Pons (tissue), 1 donor: ENCODE data around the gene ABCA12.
"Not testable (repeated sequence)": the region's sequence is repeated elsewhere in the genome, so short reads cannot be mapped to it uniquely, and the experiment has no call there.

Experiments used
- DNase-seq: peaks from one replicate; pipeline ENCODE4 v3.0.0-alpha.2; 2016; ENCODE audit warnings: low spot score

ABCA12 gene, protein sequence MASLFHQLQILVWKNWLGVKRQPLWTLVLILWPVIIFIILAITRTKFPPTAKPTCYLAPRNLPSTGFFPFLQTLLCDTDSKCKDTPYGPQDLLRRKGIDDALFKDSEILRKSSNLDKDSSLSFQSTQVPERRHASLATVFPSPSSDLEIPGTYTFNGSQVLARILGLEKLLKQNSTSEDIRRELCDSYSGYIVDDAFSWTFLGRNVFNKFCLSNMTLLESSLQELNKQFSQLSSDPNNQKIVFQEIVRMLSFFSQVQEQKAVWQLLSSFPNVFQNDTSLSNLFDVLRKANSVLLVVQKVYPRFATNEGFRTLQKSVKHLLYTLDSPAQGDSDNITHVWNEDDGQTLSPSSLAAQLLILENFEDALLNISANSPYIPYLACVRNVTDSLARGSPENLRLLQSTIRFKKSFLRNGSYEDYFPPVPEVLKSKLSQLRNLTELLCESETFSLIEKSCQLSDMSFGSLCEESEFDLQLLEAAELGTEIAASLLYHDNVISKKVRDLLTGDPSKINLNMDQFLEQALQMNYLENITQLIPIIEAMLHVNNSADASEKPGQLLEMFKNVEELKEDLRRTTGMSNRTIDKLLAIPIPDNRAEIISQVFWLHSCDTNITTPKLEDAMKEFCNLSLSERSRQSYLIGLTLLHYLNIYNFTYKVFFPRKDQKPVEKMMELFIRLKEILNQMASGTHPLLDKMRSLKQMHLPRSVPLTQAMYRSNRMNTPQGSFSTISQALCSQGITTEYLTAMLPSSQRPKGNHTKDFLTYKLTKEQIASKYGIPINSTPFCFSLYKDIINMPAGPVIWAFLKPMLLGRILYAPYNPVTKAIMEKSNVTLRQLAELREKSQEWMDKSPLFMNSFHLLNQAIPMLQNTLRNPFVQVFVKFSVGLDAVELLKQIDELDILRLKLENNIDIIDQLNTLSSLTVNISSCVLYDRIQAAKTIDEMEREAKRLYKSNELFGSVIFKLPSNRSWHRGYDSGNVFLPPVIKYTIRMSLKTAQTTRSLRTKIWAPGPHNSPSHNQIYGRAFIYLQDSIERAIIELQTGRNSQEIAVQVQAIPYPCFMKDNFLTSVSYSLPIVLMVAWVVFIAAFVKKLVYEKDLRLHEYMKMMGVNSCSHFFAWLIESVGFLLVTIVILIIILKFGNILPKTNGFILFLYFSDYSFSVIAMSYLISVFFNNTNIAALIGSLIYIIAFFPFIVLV (N-terminal part only)

DNA sequence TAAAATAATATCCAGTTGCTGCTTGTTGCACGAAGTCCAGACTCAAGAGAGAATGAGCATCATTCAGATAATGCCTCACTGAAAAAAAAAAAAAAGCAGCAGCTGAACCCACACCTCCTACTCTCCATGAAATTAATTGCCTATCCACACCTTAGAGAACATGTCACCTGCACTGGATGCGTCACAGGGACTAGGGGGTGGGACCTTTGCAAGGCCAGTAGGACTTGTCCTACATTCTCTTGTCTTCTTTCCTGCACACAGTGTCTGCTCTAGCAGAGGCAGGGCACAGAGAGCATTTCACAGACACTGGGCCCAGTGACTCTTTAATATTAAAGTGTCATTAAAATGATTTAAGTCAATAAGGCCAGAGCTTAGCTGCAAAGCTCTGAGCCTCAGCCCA lies at the start of gene ABCA12:
Gene ABCA12, minus strand, starts transcription at position 148 of the 400 bp plus-strand sequence. CDS start 418 bp downstream, outside the sequence.
- no peak for DNase-seq

DNA sequence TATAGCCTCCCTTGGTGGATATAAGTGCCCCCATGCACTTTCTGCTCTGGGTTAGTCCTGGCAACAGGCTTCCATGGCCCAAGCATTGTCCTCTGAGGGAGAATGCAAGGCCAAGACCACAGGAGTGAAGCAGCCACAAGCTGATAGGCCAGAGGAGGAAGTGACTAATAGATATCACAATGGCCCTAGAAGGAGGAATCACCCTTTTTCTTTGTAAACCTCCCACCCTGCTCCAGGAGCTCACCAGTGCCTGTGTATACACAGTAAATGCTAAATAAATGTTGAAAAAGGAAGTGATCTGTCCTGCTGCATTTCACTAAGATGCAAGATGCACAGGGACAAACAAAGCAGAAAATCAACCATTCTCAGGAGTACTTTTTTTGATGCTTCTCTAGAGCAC lies 49.7 kb upstream of the ABCA12 start:
- DNase-seq: no peak

DNA sequence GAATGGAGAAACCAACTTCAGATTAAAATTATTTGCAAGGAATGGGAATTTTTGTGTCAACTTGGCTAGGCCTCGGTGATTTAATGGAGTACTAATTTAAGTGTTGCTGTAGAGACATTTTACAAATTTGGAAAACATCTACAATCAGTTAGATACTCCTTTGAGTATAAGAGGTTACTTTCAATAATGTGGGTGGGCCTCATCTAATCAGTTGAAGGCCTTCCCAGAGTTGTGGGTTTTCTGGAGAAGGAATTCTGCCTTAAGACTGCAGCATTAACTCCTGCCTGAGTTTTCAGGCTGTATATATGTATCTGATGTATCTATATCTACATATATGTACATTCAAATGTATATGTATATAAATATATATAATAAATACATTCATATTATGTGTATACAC lies 47.6 kb upstream of the ABCA12 start:
- DNase-seq: no peak

- no peak for DNase-seq
Observed at GRCh38 chr2:215178121-215178520, 39.7 kb upstream of the ABCA12 start.

GRCh38 chr2:215171796-215172195 lies 33.4 kb upstream of the ABCA12 start:
- peak; percentile 8 for DNase-seq

DNA sequence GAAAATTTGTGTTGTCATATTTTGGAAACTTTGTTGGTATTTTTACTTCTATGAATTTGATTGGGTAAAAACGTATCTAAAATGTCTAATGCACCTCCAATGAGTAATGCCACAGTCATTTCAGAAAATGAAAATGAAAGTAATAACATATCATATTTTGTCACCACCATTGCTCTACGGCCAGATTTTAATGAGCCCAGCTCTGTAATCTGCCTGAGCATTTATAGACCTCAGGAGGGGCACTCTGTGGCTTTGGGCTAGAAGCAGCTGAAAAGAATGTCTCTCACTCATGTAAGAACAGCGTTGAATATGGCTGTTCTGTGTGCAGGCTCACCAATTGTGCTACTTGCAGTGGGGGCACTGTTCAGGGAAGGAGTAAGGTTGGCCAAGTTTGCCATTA lies 32.7 kb upstream of the ABCA12 start:
- no peak for DNase-seq

DNA sequence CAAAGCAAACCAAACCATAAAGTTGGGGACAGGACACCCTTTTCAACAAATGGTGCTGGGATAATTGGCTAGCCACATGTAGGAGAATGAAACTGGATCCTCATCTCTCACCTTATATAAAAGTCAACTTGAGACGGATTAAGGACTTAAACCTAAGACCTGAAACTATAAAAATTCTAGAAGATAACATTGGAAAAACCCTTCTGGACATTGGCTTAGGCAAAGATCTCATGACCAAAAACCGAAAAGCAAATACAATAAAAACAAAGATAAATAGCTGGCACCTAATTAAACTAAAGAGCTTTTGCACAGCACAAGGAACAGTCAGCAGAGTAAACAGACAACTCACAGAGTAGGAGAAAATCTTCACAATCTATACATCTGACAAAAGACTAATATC lies 28.1 kb upstream of the ABCA12 start:
- DNase-seq: not testable (repeated sequence)

- DNase-seq: not testable (repeated sequence)
Observed at GRCh38 chr2:215163319-215163718, 24.9 kb upstream of the ABCA12 start.

DNA sequence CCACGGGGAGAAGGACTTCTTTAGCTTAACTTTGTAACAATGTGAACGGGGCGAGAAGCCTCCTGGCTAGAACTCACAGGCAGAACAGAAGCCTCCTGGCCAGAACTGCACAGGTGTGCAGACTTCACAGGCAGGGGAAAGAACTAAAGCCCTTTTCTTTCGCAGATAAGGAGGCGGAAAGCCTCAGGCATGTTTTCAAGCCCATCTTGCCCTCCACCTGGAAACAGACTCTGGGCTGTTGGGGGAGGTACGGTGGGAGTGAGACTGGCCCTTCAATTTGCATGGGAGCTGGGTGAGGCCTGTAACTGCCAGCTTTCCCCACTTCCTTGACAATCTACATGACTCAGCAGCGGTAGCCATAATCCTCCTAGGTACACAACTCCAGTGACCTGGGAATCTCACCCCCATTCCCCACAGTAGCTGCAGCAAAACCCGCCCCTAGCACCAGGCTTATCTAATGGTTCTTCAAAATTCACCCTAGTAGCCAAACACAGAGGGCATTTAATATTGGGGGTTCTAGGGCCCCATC lies 22.9 kb upstream of the ABCA12 start:
- DNase-seq: no peak

- no peak for DNase-seq
Observed at GRCh38 chr2:215160081-215160480, 21.7 kb upstream of the ABCA12 start.

DNA sequence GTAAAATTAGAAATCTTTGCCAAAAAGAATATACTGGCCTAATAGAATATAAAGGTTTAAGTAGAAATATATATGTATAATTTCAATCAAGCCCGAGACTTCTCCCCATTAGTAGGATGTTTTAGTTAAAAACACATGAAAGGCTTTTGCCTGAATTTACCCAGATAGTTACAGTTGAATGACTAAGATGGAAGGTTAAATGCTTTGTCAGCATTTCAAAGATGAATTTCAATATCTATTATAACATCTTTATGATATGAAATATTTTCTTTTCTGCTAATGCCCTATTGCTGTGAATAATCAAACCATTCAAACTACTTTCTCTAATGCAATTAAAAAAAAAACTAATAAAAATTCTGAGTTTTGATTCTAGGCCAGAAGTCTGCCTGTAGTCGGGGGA lies 18.0 kb upstream of the ABCA12 start:
- no peak for DNase-seq

DNA sequence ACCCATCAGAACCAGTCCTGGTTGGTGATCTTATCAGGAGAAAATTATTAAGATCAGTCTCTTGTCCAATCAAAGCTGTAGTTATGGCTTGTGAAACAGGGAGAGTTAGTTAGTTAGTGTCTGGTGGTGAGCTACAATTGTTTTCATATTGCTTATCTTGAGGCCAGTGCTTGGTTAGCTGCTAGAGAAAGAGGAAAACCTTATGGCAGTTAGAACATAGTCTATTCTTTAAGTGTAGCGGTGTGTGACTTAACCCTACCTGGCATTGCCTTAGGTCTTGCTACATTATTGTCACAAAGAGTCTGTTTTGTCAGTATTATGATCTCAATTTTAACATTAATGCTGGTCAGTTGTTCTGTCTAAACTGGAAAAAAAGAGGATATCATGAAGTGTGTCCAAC lies 11.5 kb upstream of the ABCA12 start:
- DNase-seq: no peak

DNA sequence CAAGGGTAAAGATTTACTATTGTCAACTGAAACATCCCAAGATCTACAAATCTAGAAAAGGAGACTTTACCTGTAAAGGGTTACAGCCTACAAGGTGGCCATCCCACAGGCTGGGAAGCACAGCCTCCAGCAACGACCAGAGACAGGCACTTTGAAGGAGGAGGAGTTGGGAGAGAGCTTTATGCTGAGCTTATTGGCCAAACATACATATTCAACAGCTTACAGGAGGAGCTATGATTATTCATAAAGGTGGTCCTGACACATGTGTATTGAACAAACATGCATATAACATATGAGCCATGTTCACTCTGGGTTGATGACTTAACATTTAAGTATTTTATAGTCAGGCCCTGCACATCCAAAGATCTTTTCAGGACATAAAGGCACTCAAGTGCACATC lies 11.1 kb upstream of the ABCA12 start:
- DNase-seq: no peak

- DNase-seq: no peak
Observed at GRCh38 chr2:215149060-215149459, 10.6 kb upstream of the ABCA12 start.

DNA sequence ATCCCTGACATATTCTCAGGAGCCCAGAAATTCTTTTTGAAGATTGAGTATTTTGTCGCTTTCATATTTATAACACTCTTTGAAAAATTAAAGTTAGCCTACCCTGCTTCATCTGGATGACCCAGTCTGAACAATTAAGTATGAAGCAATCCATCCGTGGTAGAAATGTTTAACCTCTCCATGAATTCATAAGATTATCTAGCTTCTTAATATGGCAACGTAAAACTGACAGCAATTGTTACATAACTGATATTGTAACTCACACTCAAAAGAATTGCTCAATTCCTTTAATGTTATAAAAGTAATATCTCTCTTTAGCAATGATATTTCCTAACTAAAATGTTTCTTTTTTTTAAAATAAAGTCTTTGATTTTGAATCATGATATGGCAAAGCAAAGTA lies 7.2 kb upstream of the ABCA12 start:
- DNase-seq: no peak

DNA sequence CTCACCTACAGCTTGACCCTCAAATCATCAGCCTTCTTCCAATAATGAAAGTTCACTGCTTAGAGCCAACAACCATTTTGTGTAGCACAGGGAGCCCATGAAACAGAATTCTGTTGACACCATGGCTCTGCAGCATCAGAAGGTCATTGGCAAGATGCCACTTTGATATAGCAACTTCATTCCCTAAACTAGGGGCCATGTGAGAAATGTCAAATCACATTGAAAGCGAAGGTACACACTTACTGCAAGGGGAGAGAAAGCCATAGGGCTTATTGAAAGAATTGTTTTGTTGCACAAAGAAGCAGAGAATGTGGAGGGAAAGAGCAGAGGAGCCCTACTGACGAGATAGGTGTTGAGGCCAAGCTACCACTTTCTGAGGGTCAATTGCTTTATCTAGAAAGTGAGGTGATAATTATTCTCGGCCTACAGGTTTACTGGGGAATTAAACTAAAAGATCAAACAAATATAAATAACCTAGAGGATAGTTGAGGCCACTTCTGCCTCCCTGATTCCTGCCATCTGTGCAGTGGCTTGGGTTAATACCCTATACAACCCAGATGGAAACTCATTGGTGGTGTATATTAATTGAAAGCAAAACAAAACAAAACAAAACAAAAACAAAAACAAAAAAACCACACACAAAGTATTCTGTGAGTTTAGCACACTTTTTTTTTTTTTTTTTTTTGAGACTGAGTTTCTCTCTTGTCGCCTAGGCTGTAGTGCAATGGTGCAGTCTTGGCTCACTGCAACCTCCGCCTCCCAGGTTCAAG lies 5.9 kb upstream of the ABCA12 start:
- no peak for DNase-seq

GRCh38 chr2:215143458-215143857 lies 5.0 kb upstream of the ABCA12 start:
- DNase-seq: no peak

GRCh38 chr2:215141706-215142105 lies 3.3 kb upstream of the ABCA12 start:
- DNase-seq: no peak

DNA sequence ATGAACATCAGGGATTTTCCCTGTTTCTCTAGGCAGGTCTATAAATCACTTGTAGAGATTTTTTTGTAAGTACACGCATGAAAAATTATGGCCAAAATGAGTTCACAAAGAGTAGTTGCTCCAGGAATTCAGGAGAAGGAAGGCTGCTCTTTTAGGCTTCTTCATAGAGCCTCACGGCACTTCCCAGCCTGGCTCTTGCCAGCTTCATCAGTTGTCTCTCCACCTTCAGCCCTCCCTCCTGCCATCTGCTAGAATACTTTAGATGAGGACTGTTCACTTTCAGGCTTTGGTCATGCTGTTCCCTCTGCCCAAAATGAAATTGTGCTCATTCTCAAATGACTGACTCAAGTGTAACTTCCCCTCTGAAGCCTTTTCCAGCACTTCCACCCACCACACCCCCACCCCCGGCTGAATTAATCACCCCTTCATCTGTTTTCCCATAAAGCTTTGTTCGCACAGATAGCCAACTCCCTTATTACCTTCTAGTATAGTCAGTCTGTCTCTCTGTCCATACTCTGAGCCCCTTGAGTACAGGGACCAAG lies 1.8 kb upstream of the ABCA12 start:
- no peak for DNase-seq

DNA sequence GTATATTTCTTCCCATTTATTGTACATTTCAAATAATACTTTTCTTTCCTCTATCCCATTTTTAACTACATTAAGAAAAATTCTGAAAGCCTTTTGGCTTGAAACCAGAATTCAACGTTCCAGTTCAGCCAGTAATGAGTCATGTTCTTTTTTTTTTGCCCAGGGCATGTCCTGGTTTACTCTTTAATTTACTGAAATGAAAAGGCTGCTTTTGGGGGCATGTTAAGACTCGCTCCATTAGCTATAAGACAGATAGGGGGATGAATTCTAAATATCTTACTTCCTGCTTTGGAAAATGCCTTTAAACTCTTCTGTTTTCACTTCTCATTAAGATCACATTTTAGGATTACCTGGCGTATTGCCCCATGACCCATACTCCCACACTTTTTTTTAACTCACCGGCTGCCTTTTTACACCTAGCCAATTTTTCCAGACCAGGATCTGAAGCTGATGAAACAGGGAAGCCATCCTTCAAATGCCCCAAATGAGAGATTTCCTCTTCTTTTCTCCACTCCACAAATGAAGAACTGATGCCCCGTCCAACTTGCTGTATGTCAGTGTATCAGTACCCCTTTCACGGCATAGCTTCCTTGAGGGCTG lies 585 bp downstream of the ABCA12 start:
- DNase-seq: no peak

GRCh38 chr2:215137329-215137686 lies 1.1 kb downstream of the ABCA12 start:
- DNase-seq: no peak
